Ammon's horn (tissue), 1 donor: ENCODE results near the gene BCAP31.
A peak's percentile ranks its signal among the peaks of the same experiment; 100 is the strongest.
"Not testable (repeated sequence)": the region's sequence is repeated elsewhere in the genome, so short reads cannot be mapped to it uniquely, and the experiment has no call there.

Experiments used
- DNase-seq: peaks from one replicate; pipeline ENCODE4 v3.0.0-alpha.2; 2016; ENCODE audit warnings: low spot score

The BCAP31 gene

GRCh38 chrX:153709726-153710674 is 14.2 kb downstream of the BCAP31 start:
- DNase-seq, result no peak

GRCh38 chrX:153708415-153708814 is 15.8 kb downstream of the BCAP31 start:
- peak; percentile 75 for DNase-seq

- DNase-seq, result no peak
These were observed 16.8 kb downstream of the BCAP31 start for GRCh38 chrX:153707406-153707805.

DNA sequence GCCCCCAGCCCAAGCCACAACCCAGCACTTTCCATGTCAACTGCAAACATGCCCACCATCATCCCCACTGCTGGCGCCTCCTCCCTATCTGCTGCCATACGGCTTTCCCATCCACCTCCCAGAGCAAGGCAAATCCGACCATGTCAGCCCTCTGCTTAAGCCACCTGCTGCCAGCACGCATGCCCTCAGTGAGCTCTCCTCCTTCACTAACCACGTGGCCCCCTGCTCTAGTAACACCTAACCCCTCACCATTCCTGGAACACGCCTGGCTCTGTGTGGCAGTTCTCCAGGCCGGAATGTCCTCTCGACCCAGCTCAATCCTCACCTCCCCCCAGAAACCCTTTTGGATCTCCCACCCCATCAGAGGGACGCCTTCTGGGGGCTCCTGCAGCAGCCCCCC is 17.4 kb downstream of the BCAP31 start:
- no peak for DNase-seq

DNA sequence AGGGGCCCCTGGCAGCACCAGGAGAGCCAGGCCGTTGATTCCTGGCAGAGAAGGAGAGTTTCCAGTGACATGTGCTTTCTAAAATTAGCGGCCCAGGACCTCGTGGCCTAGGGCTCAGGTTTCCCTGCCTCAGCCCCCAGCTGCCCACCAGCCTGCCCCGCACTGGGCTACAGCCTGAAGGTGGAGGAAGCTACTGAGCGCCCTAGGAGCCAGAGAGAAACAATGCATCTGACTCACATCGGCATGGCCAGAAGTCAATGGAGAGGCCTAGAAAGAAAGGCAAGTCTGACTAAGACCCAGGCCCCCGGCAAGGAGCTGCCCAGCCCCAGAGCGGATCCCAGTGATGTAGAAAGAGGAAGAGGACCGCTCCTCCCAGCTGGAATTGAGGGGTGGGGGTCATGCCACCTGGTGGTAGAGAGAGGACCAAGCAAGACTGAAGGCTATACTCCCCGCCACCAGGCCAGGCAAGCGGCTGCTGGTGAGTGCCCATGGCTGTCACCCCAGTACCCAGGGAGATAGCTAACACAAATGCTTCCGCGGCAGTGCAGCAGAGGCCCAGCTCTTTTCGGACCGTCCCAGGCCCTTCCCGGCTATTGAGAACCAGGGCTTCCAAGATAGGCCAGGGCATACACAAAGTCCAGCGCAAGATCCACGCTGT is 18.7 kb downstream of the BCAP31 start:
- not testable (repeated sequence) for DNase-seq

DNA sequence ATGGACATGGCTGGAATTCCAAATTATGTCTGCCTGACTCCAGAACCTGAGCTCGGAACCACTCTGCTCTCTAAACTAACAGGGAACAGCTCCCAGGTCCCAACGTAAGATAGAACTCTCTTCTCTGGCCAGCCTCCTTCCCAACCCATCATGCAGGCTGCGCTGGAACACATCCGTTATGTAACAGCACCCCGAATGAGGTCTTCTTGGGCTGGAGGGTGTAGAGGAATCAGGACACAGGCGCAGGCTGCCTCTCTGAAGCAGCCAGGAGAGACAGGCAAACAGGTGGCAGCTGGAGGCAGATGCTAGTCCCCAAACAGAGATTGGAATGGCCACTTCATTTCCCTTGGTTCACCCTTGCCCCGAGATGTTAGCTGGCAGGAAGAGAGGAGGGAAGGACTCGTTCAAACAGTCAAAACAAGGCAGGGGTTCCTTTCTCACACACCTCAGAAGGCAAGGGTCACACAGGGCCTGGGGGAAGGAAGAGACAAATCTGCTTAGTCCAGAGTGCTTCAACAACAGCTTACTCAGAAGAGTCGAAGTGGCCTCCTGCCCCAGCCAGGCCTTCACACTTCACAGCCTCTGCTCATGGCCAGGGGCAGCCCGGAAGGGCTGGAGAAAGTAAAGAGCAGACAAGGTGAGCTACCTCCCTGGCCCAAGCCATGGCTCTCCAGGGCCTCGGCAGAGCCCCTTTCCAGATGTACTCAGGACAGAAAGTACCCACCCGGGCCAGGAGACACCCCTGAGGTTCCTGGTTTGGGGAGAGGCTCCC is 19.4 kb downstream of the BCAP31 start:
- not testable (repeated sequence) for DNase-seq

DNA sequence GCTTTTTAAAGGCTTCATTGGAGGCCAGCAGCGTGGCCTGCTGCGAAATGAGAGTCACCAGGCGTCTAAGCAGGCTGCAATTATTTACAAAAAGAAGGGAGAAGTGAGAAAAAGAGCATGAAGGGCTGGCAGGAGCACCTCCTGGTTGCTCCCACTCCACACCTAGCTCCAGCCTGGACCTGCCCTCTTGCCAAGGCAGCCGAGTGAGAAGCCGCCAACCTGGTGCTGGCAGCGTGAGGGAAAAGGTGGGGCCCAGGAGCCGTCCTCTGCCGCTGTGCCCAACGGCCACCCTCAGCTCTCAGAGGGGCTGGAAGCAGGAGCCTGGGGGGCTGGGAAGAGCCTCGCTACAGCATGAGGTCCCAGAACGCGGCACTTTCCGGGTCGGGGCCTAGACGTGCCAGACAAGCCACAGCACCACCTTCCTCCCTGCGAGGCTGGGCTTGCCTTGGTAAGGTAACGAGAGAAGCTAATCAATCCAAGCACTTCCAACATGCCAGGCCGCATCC is 20.1 kb downstream of the BCAP31 start:
- DNase-seq, result no peak

DNA sequence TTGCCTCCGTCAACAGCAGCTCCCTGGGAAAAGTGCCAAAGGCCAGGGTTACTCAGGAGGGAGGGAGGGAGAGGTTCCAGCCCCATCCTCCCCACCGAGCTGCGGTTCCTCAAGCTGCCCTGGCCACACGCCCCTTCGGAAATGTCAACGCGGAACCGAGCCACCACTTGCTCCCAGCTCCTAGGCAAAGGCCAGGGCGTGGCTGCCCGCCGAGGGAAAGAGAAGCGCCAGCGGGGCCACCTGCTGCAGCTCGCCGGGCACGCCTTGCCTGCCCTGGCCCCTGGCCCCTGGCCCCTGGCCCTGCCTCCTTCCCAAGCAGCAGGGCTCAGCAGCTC is 21.2 kb downstream of the BCAP31 start:
- no peak for DNase-seq

DNA sequence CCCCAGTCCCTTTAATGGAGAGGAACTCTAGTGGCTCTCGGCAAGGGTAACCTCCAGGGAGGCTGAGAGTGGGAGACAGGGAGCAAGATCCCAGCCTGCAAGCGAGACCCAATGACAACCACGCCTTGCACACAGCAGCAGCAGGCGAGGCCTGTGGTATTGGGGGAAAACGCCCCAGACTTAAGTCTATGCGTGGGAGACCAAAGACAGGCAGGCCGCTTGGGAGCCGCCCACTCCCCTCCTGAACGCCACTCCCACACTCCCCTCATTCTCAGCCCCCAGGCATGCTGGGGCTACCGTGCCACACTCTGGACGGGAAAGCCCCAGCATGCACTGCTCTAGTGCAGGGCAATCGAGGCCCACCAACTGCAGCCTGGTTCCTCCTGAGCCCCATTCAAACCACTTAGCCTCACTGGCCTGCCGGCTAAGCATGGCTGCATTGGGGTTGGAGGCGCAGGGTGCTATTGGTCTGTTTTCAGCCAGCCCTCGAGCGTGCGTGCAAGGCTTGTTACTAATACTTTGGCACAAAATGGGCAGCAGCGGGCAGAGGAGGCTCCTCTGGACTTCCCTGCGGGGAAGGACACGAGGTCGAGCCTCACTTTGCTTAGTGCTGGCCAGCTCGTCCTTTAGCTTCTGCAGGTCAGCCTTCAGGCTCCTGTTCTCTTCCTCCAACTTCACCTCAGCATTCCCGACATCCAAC is 21.7 kb downstream of the BCAP31 start:
- DNase-seq, result no peak

DNA sequence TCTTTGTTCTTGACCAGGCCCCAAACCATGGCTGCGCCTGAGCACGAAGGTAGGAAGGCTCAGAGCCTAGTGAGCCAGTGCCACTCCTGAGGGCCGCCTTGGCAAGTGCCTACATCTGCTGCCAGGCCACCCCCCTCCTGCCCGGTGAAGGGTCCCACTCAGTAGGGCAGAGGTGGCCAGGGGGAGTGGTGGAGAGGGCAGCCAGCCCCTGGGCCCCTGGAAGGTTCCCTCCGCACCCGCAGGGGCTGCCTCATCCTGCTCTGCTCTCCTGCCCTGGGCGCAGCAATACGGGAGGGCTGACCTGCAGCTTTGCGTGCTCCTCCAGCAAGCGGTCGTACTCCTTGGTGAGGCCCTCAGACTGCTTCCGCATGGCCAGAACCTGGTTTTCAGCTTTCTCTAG is 22.5 kb downstream of the BCAP31 start:
- no peak for DNase-seq

DNA sequence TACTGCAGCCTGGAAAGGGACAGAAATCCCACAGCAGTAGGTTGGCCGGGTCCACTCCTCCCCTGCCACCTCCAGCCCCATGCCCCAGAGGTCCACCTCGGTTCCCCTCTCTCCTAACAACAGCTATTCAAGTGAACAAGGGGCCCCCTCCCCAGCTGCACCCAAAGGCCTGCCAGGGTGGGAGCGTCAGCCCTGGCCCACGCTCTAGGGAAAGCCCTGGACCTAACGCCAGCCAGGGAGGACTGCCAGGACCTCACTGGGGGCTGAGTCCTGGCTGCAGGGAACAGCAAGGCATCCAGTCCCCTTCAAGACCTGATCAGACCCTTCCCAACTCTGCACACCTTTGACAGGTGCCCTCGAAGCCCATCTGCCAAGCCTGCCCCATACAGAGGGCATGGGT is 23.2 kb downstream of the BCAP31 start:
- DNase-seq, result no peak

DNA sequence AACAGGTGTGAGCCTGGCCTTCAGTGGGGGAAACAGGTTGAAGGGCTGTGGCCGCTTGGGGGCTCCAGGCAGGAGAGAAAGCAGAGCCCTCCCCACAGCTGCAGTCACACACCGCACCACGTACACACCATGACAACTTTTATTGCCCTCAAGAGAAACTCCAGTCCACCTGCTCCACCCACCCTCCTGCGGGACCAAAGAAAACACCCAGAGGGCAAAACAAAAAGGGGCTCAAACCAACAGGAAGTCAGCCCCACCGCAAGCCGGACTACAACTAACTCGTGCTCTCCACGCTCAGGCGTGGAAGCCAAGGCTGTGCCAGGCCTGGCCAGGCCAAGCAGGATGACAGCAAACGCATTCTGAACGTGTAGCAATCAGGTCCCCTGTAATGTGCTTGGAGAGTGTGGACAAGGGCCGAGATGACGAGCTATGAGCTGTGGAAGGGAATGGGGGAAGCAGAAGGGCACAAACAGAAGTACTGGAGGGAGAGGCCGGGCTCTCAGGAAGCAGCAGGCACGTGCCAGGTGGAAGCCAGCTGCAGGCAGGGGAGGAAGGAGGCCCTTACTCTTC is 23.7 kb downstream of the BCAP31 start:
- DNase-seq, result no peak

- DNase-seq, result not testable (repeated sequence)
These were observed 24.3 kb downstream of the BCAP31 start for GRCh38 chrX:153699784-153700371.

GRCh38 chrX:153699210-153699783 is 24.9 kb downstream of the BCAP31 start:
- DNase-seq, result not testable (repeated sequence)

GRCh38 chrX:153697924-153698865 is 26.0 kb downstream of the BCAP31 start:
- DNase-seq, result no peak

- DNase-seq, result not testable (repeated sequence)
These were observed 27.0 kb downstream of the BCAP31 start for GRCh38 chrX:153696986-153697722.

DNA sequence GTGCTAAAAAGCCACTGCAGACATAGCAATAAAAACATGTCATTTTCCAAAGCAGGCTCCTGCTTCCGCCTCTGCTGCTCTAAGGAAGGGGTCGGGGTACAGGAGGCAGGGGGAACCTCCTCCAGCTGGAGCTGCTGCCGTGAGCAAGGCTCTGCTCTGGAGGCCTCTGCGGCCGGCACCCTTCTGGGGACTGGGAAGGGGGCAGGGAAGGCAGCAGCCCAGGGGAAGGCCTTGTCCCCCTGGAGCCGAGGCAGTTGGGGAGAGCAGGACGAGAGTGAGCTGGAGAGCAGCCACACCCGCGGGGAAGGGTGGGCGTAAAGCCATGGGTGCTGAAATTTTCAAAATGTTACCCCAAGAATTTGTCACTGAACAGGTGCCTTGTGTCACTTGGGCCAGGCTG is 27.6 kb downstream of the BCAP31 start:
- DNase-seq, result not testable (repeated sequence)

- no peak for DNase-seq
These were observed 28.1 kb downstream of the BCAP31 start for GRCh38 chrX:153696100-153696499.
